ENCODE measurements around the gene FBXL16. TPM values are rescaled to one million over a fixed set of nuclear protein-coding genes. Genes with fewer than 3 reads are reported as not detected.
"Not testable (repeated sequence)": the region's sequence is repeated elsewhere in the genome, so short reads cannot be mapped to it uniquely, and the experiment has no call there.

Gene FBXL16
- polyA plus RNA-seq, 1 experiment = 0.67 TPM

GRCh38 chr16:743794-744500 lies 38.3 kb upstream of the FBXL16 start:
- no peak for DNase-seq (ENCODE audit: low read depth)
- Histone ChIP-seq H3K36me3 (ENCODE audit: control insufficient read depth, insufficient read depth, low read length) (no peaks in the 10 kb centered on the region), H3K27me3 (ENCODE audit: control insufficient read depth, insufficient read depth, low read length) (no peaks in the 10 kb centered on the region), H3K4me3 (ENCODE audit: low read depth, low read length) (no peak overlapping the region)
- ChIA-PET CTCF (interaction anchor here (0.9 to 2.0 kb wide), 2 partner anchors 7 to 31 kb away, joined by 4 to 7 read pairs; no protein-coding TSS in a partner anchor), POLR2A (no interaction called here)
- TF ChIP-seq CTCF (IDR thresholded peaks at IDR 0.05; ENCODE audit: insufficient read depth, low read depth, low read length) = peak; percentile 13; the same call in 1 of the 2 replicates

- H3K4me3 ChIP-seq (ENCODE audit: low read depth, low read length); H3K27me3 ChIP-seq (ENCODE audit: control insufficient read depth, insufficient read depth, low read length); POLR2A ChIA-PET; DNase-seq (ENCODE audit: low read depth); H3K36me3 ChIP-seq (ENCODE audit: control insufficient read depth, insufficient read depth, low read length): not testable (repeated sequence)
- CTCF ChIA-PET = interaction anchor here (0.8 to 2.0 kb wide), 6 partner anchors 8 to 80 kb away, joined by 3 to 7 read pairs (median 4); no protein-coding TSS in a partner anchor
Measured at GRCh38 chr16:742894-743293, 37.3 kb upstream of the FBXL16 start.

- no peak for TF ChIP-seq CTCF (IDR thresholded peaks at IDR 0.05; ENCODE audit: insufficient read depth, low read depth, low read length)
- Histone ChIP-seq H3K4me3 (ENCODE audit: low read depth, low read length) (no peak overlapping the region), H3K27me3 (ENCODE audit: control insufficient read depth, insufficient read depth, low read length) (no peaks in the 10 kb centered on the region), H3K36me3 (ENCODE audit: control insufficient read depth, insufficient read depth, low read length) (peaks cover 1% of the 10 kb centered on the region)
- POLR2A ChIA-PET = no interaction called here
- no peak for DNase-seq (ENCODE audit: low read depth)
- CTCF ChIA-PET = interaction anchor here (0.6 to 3.2 kb wide), 9 partner anchors 8 to 201 kb away, joined by 3 to 12 read pairs (median 4); no protein-coding TSS in a partner anchor
Measured at GRCh38 chr16:741986-742629, 36.5 kb upstream of the FBXL16 start.

- ChIA-PET POLR2A (no interaction called here), CTCF (interaction anchor here (0.8 to 3.2 kb wide), 14 partner anchors 9 to 246 kb away, joined by 3 to 14 read pairs (median 4); partner anchors contain the start of gene STUB1)
- TF ChIP-seq CTCF (IDR thresholded peaks at IDR 0.05; ENCODE audit: insufficient read depth, low read depth, low read length) = peak; percentile 53
- Histone ChIP-seq H3K36me3 (ENCODE audit: control insufficient read depth, insufficient read depth, low read length) (peaks cover 2% of the 10 kb centered on the region), H3K4me3 (ENCODE audit: low read depth, low read length) (peak within 1 kb of the TSS; percentile 95), H3K27me3 (ENCODE audit: control insufficient read depth, insufficient read depth, low read length) (no peaks in the 10 kb centered on the region)
- DNase-seq (ENCODE audit: low read depth) = no peak
Measured at GRCh38 chr16:740764-741505, 35.3 kb upstream of the FBXL16 start, which contains the start of gene CIAO3. Gene CIAO3 (minus strand): TSS chr16:740997. CDS start chr16:740985, 12 bp downstream.

- DNase-seq (ENCODE audit: low read depth) = no peak
- no peak for TF ChIP-seq CTCF (IDR thresholded peaks at IDR 0.05; ENCODE audit: insufficient read depth, low read depth, low read length)
- Histone ChIP-seq H3K36me3 (ENCODE audit: control insufficient read depth, insufficient read depth, low read length) (peaks cover 3% of the 10 kb centered on the region), H3K27me3 (ENCODE audit: control insufficient read depth, insufficient read depth, low read length) (no peaks in the 10 kb centered on the region), H3K4me3 (ENCODE audit: low read depth, low read length) (peak overlapping the region; percentile 95)
- ChIA-PET CTCF (interaction anchor here (0.8 to 3.2 kb wide), 10 partner anchors 9 to 246 kb away, joined by 3 to 14 read pairs (median 4); partner anchors contain the start of gene STUB1), POLR2A (no interaction called here)
Measured at GRCh38 chr16:740459-740763, 34.8 kb upstream of the FBXL16 start.
